Loucy (cell line): ENCODE data around the gene SYNGR4.
A peak's percentile ranks its signal among the peaks of the same experiment; 100 is the strongest.

ENCODE experiments used
- H2AFZ ChIP-seq: fragments of 200-600 bp; sonication (generic); 2 replicates; pipeline ENCODE4 v1.6.0; 2016; ENCODE audit warnings: antibody characterized with exemption, mild to moderate bottlenecking, low read length, moderate library complexity
- H3F3A ChIP-seq: fragments of 200-600 bp; 2 replicates; pipeline ENCODE4 v1.6.0; 2016; ENCODE audit warnings: antibody characterized with exemption, low read depth, mild to moderate bottlenecking
- H3K27me3 ChIP-seq: fragments of 200-600 bp; sonication (generic); 2 replicates; pipeline ENCODE4 v1.6.1; 2014; ENCODE audit warnings: low read length, mild to moderate bottlenecking; ENCODE audit not compliant: insufficient read depth, poor library complexity, severe bottlenecking
- H3K36me3 ChIP-seq: fragments of 200-600 bp; sonication (generic); 2 replicates; pipeline ENCODE4 v1.6.1; 2016; ENCODE audit warnings: low read length; ENCODE audit not compliant: insufficient read depth
- H3K4me1 ChIP-seq: fragments of 200-600 bp; sonication (generic); 2 replicates; pipeline ENCODE4 v1.5.1; 2014; ENCODE audit warnings: low read length, mild to moderate bottlenecking; ENCODE audit not compliant: insufficient read depth, poor library complexity, severe bottlenecking
- H3K4me2 ChIP-seq: fragments of 200-600 bp; sonication (generic); 2 replicates; pipeline ENCODE4 v1.6.0; 2014; ENCODE audit warnings: antibody characterized with exemption, low read length, low read depth, mild to moderate bottlenecking; ENCODE audit not compliant: poor library complexity, severe bottlenecking
- H3K4me3 ChIP-seq: fragments of 200-600 bp; sonication (generic); 2 replicates; pipeline ENCODE4 v1.5.1; 2014; ENCODE audit warnings: low read length, mild to moderate bottlenecking, mixed read lengths; ENCODE audit not compliant: poor library complexity, severe bottlenecking
- H3K79me2 ChIP-seq: fragments of 200-600 bp; sonication (generic); 2 replicates; pipeline ENCODE4 v1.6.1; 2014; ENCODE audit warnings: low read length; ENCODE audit not compliant: insufficient read depth
- H3K9ac ChIP-seq: fragments of 200-600 bp; sonication (generic); 2 replicates; pipeline ENCODE4 v1.6.0; 2014; ENCODE audit warnings: mild to moderate bottlenecking, low read depth, low read length, moderate library complexity; ENCODE audit not compliant: poor library complexity, severe bottlenecking
- H3K9me2 ChIP-seq: fragments of 200-600 bp; sonication (generic); replicated peaks from 2 replicates; pipeline ENCODE4 v1.6.1; 2016; ENCODE audit warnings: low read depth, low read length, mixed read lengths
- H3K9me3 ChIP-seq: fragments of 200-600 bp; sonication (generic); 2 replicates; pipeline ENCODE4 v1.6.1; 2014; ENCODE audit warnings: mild to moderate bottlenecking, antibody characterized with exemption, low read length, low read depth; ENCODE audit not compliant: insufficient read depth
- H4K20me1 ChIP-seq: fragments of 200-600 bp; sonication (generic); 2 replicates; pipeline ENCODE4 v1.6.0; 2014; ENCODE audit warnings: antibody characterized with exemption, low read length, mild to moderate bottlenecking; ENCODE audit not compliant: insufficient read depth, poor library complexity, severe bottlenecking
- EZH2phosphoT487 ChIP-seq: fragments of 200-600 bp; IDR thresholded peaks from 2 replicates; pipeline ENCODE4 v1.6.1; 2018; ENCODE audit warnings: antibody characterized with exemption, mild to moderate bottlenecking, moderate library complexity, borderline replicate concordance
- TF ChIP-seq, protein P1 (sequence below): fragments of 200-600 bp; sonication (generic); conservative IDR thresholded peaks from 2 replicates; pipeline ENCODE4 v1.5.1; 2014; ENCODE audit warnings: mild to moderate bottlenecking, antibody characterized with exemption, low read length

SYNGR4 gene

DNA sequence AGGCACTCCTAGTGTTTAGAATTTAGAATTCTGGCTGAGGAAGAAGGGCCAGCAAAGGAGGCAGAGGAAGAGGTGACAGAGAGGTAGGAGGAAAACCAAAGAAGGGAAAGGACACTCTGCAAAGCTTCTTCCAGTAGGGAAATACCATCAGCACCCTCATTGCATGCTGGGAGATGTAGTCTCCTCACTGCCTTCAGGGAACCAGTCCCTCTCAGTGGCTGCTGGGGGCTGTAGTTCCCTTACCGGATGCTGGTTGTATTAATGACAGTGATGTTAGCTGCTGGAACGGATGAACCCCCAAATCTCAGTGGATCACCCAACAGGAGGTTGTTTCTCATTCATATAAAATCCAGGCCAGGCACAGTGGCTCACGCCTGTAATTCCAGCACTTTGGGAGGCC lies 39.4 kb downstream of the SYNGR4 start:
- no peaks in the 10 kb centered on the region for H4K20me1 ChIP-seq
- H3F3A ChIP-seq, result no peaks in the 10 kb centered on the region
- H3K36me3 ChIP-seq, result no peaks in the 10 kb centered on the region
- H3K4me1 ChIP-seq, result no peaks in the 10 kb centered on the region
- peak overlapping the region; percentile 98 for H2AFZ ChIP-seq
- no peaks in the 10 kb centered on the region for H3K9me3 ChIP-seq
- H3K4me3 ChIP-seq, result no peak overlapping the region
- H3K79me2 ChIP-seq, result no peaks in the 10 kb centered on the region
- peak overlapping the region; percentile 59 for H3K4me2 ChIP-seq
- TF ChIP-seq, protein P1, sequence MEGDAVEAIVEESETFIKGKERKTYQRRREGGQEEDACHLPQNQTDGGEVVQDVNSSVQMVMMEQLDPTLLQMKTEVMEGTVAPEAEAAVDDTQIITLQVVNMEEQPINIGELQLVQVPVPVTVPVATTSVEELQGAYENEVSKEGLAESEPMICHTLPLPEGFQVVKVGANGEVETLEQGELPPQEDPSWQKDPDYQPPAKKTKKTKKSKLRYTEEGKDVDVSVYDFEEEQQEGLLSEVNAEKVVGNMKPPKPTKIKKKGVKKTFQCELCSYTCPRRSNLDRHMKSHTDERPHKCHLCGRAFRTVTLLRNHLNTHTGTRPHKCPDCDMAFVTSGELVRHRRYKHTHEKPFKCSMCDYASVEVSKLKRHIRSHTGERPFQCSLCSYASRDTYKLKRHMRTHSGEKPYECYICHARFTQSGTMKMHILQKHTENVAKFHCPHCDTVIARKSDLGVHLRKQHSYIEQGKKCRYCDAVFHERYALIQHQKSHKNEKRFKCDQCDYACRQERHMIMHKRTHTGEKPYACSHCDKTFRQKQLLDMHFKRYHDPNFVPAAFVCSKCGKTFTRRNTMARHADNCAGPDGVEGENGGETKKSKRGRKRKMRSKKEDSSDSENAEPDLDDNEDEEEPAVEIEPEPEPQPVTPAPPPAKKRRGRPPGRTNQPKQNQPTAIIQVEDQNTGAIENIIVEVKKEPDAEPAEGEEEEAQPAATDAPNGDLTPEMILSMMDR, result no peak
- TF ChIP-seq EZH2phosphoT487, result no peak
- H3K27me3 ChIP-seq, result no peaks in the 10 kb centered on the region
- H3K9me2 ChIP-seq, result no peaks in the 10 kb centered on the region
- H3K9ac ChIP-seq, result no peak overlapping the region

DNA sequence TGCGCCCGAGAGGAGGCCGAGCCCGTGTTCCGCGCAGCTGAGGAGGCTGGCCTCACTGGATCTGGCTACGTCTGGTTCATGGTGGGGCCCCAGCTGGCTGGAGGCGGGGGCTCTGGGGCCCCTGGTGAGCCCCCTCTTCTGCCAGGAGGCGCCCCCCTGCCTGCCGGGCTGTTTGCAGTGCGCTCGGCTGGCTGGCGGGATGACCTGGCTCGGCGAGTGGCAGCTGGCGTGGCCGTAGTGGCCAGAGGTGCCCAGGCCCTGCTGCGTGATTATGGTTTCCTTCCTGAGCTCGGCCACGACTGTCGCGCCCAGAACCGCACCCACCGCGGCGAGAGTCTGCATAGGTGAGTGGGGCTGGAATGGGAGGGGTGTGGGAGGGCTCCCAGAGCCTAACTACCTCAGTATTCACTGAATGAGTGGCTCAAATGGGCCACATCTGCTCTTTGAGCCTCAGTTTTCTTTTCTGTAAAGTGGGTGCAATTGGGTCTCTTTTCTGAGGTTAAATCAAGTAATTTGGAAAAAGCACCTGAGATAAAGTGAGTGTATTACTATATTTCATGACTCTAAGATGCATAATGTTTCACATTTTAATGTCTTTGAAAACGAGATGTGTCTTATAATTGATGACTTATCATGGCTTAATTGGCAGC lies 41.0 kb downstream of the SYNGR4 start:
- no peaks in the 10 kb centered on the region for H3K36me3 ChIP-seq
- no peak overlapping the region for H3K4me2 ChIP-seq
- no peaks in the 10 kb centered on the region for H4K20me1 ChIP-seq

DNA sequence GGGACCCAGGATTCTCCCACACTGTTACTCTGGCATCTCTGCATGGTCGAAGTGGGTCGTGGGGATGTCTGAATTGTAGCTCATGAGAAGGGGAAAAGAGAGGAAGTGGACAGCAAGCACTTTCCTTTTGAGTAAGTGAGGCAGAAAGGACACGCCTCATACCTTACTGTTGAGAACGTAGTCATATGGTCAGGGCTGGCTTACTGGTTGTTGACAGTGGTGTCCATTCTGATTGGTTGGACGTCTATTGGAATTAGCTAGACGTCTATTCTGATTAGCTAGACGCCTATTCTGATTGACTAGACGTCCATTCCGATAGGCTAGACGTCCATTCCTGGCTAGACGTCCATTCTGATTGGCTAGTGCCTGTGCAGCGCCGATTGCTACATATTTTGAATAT lies 41.7 kb downstream of the SYNGR4 start:
- H3K36me3 ChIP-seq, result no peaks in the 10 kb centered on the region
- no peaks in the 10 kb centered on the region for H3K79me2 ChIP-seq
- no peaks in the 10 kb centered on the region for H4K20me1 ChIP-seq
- H3K9me2 ChIP-seq, result no peaks in the 10 kb centered on the region
- no peak overlapping the region for H3K4me2 ChIP-seq
- H3K4me3 ChIP-seq, result no peak overlapping the region
- no peak overlapping the region for H2AFZ ChIP-seq
- H3K27me3 ChIP-seq, result no peaks in the 10 kb centered on the region
- H3K4me1 ChIP-seq, result no peaks in the 10 kb centered on the region
- H3K9ac ChIP-seq, result no peak overlapping the region
- no peaks in the 10 kb centered on the region for H3F3A ChIP-seq
- no peaks in the 10 kb centered on the region for H3K9me3 ChIP-seq
- no peak for TF ChIP-seq EZH2phosphoT487
- TF ChIP-seq, protein P1, result no peak

More for the DNA sequence above, 41.0 kb downstream of the SYNGR4 start:
- H3K9ac ChIP-seq, result no peak overlapping the region
- no peak overlapping the region for H3K4me3 ChIP-seq
- no peaks in the 10 kb centered on the region for H3K4me1 ChIP-seq
- H3K9me2 ChIP-seq, result no peaks in the 10 kb centered on the region
- TF ChIP-seq, protein P1, result no peak
- no peak for TF ChIP-seq EZH2phosphoT487
- H3F3A ChIP-seq, result no peaks in the 10 kb centered on the region
- H2AFZ ChIP-seq, result no peak overlapping the region
- H3K27me3 ChIP-seq, result no peaks in the 10 kb centered on the region
- H3K9me3 ChIP-seq, result no peaks in the 10 kb centered on the region
- H3K79me2 ChIP-seq, result no peaks in the 10 kb centered on the region
